ENCODE results near the gene DLGAP1. TPM values are rescaled to one million over a fixed set of nuclear protein-coding genes. Genes with fewer than 3 reads are reported as not detected.

DLGAP1 gene
- total RNA-seq, 1 experiment from 2014 or later = 23.2 TPM

DNA sequence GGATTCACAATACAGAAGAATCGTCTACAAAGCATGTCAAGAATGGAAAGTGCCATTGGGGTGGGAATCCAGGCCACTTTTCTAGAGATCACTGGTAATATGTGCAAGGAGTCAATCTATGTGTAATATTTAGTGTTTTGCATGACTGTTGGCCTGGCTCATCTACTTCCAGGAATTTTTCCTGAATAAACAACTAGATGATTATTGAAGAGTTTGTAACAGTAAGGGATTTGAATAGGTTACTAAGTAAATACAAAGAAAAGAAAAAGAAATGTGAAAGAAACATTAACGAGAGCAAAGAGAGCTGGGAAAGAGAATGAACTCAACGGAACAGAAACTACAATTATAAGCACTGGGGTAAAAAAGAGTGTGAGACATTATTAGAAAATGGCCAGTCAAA lies 599.1 kb downstream of the DLGAP1 start:
- TF ChIP-seq, protein P1, sequence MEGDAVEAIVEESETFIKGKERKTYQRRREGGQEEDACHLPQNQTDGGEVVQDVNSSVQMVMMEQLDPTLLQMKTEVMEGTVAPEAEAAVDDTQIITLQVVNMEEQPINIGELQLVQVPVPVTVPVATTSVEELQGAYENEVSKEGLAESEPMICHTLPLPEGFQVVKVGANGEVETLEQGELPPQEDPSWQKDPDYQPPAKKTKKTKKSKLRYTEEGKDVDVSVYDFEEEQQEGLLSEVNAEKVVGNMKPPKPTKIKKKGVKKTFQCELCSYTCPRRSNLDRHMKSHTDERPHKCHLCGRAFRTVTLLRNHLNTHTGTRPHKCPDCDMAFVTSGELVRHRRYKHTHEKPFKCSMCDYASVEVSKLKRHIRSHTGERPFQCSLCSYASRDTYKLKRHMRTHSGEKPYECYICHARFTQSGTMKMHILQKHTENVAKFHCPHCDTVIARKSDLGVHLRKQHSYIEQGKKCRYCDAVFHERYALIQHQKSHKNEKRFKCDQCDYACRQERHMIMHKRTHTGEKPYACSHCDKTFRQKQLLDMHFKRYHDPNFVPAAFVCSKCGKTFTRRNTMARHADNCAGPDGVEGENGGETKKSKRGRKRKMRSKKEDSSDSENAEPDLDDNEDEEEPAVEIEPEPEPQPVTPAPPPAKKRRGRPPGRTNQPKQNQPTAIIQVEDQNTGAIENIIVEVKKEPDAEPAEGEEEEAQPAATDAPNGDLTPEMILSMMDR (conservative IDR thresholded peaks at IDR 0.05) = no peak
- no peaks in the 10 kb centered on the region for H3K23me2 ChIP-seq (ENCODE audit: insufficient read length, low read depth, low read length, poor library complexity, severe bottlenecking)
- H4K5ac ChIP-seq (ENCODE audit: insufficient read length, low read depth, low read length) = no peak overlapping the region
- Mint-ChIP-seq H3K9me3 (peaks cover 3 to 4% of the 10 kb centered on the region in 2 experiments), H3K36me3 (ENCODE audit: insufficient read depth in 1 of 3, low read depth in 3 of 3) (peaks cover 3 to 12% (median 4%) of the 10 kb centered on the region in 3 experiments; a peak in 4 of 7 replicates), H3K27ac (no peak overlapping the region), H3K4me3 (no peak overlapping the region), H3K27me3 (ENCODE audit: low read depth) (no peaks in the 10 kb centered on the region; the same call in 1 of the 2 replicates), H3K4me1 (no peaks in the 10 kb centered on the region)
- H3K18ac ChIP-seq (ENCODE audit: insufficient read length, low read depth, low read length) = no peak overlapping the region
- no peak for DNase-seq
- no peak overlapping the region for H3T11ph ChIP-seq (ENCODE audit: low read length)
- H3K79me1 ChIP-seq (ENCODE audit: insufficient read depth, low read depth, low read length, poor library complexity, severe bottlenecking) = no peaks in the 10 kb centered on the region
- no peak overlapping the region for H4K8ac ChIP-seq (replicated peaks; ENCODE audit: insufficient read length, low read depth, low read length)
- H3K27ac ChIP-seq (ENCODE audit: insufficient read length, low read depth, low read length) = no peak overlapping the region
- no peak overlapping the region for H2BK5ac ChIP-seq (ENCODE audit: insufficient read length, low read length)
- H3K9ac ChIP-seq (ENCODE audit: extremely low read depth, insufficient read length, low read length) = no peak overlapping the region
- H2BK12ac ChIP-seq (ENCODE audit: insufficient read length, low read depth, low read length) = no peak overlapping the region
- H2AFZ ChIP-seq (ENCODE audit: low read length) = no peak overlapping the region
- H3K27me3 ChIP-seq (ENCODE audit: insufficient read depth, low read length) = no peaks in the 10 kb centered on the region
- H2BK120ac ChIP-seq (ENCODE audit: low read depth, low read length, poor library complexity, severe bottlenecking) = no peak overlapping the region
- H2AK5ac ChIP-seq (ENCODE audit: insufficient read length, low read length) = no peak overlapping the region
- no peaks in the 10 kb centered on the region for H3K9me3 ChIP-seq (ENCODE audit: control insufficient read depth, low read depth, low read length)
- WGBS (ENCODE audit: extremely low coverage, insufficient read length, low lambda C conversion rate) = no CpG with 5 or more reads among the region's 3 CpGs
- H3K14ac ChIP-seq (ENCODE audit: insufficient read depth, low read length) = no peak overlapping the region
- H4K20me1 ChIP-seq (ENCODE audit: control insufficient read depth, insufficient read depth, insufficient read length) = no peaks in the 10 kb centered on the region
- H3K56ac ChIP-seq (ENCODE audit: insufficient read length, low read depth, low read length) = no peak overlapping the region
- no peak overlapping the region for H2BK15ac ChIP-seq (ENCODE audit: low read depth, low read length)
- H4K91ac ChIP-seq (ENCODE audit: insufficient read length, low read depth, low read length) = no peak overlapping the region
- no peak overlapping the region for H3K4ac ChIP-seq (ENCODE audit: low read depth, low read length)
- no peak overlapping the region for H2BK20ac ChIP-seq (ENCODE audit: low read depth, low read length, poor library complexity, severe bottlenecking)
- no peak overlapping the region for H3K23ac ChIP-seq (ENCODE audit: insufficient read length, low read depth, low read length)
- H3K4me1 ChIP-seq (ENCODE audit: insufficient read depth, low read length) = no peaks in the 10 kb centered on the region
- H3K79me2 ChIP-seq (ENCODE audit: insufficient read depth, low read length) = no peaks in the 10 kb centered on the region
- no peak overlapping the region for H3K4me2 ChIP-seq (ENCODE audit: insufficient read depth, insufficient read length, low read length)
